Stimulated activated CD4-positive, alpha-beta T cell treated with anti-CD3 and anti-CD28 coated beads, Interleukin-15, amount 100 ng/mL, for 24 hours (primary cell): ENCODE results near the gene BTN1A1.
A peak's percentile ranks its signal among the peaks of the same experiment; 100 is the strongest.
"Not testable (repeated sequence)": the region's sequence is repeated elsewhere in the genome, so short reads cannot be mapped to it uniquely, and the experiment has no call there.

Source experiments
- DNase-seq: peaks from one replicate; pipeline ENCODE4 v3.0.0-alpha.2; 2020

The BTN1A1 gene

DNA sequence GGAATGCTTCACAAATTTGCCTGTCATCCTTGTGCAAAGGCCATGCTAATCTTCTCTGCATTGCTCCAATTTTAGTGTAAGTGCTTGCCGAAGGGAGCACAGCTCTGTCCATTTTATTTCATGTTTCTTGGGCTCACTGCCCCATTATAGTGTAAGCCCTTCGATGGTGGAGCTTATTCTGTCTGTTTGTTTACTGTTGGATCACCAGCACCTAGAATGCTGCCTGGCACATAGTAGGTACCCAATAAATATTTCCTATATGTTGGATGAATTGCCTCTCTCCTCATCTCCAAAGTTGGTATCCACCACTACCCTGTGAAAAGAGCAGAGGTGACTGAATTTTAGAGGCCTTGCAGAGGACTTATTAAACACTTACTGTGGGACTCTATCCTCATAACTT, 19.3 kb downstream of the BTN1A1 start:
- no peak for DNase-seq

DNA sequence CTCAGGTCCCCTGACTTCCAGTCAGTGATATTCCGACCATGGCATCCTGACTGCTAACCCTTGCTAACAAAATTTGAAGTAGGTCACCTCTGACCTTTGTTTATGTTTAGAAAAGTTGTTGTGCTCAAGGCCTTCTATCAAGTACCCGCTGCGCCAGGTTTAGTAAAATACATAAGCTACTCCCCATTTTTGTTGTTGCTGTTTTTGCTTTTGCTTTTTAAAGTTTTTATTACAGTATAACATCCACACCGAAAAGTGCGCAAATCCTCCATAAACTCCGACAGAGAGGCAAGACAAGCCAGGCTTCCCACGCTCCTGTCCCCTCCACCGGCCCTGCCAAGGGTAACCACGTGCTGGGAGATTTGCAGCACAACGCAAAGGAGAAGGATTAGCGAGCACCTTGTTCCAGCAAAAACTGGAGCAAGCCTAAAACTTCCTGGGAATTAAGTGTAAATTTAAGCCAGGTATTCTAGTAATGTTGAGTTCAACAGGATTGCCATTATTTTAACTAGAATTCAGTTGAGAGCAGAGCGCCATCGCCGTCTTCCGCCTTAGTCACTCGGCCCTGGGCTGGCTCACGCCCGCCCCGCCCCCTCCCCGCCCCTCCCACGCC, 20.2 kb downstream of the BTN1A1 start:
- DNase-seq: no peak

DNA sequence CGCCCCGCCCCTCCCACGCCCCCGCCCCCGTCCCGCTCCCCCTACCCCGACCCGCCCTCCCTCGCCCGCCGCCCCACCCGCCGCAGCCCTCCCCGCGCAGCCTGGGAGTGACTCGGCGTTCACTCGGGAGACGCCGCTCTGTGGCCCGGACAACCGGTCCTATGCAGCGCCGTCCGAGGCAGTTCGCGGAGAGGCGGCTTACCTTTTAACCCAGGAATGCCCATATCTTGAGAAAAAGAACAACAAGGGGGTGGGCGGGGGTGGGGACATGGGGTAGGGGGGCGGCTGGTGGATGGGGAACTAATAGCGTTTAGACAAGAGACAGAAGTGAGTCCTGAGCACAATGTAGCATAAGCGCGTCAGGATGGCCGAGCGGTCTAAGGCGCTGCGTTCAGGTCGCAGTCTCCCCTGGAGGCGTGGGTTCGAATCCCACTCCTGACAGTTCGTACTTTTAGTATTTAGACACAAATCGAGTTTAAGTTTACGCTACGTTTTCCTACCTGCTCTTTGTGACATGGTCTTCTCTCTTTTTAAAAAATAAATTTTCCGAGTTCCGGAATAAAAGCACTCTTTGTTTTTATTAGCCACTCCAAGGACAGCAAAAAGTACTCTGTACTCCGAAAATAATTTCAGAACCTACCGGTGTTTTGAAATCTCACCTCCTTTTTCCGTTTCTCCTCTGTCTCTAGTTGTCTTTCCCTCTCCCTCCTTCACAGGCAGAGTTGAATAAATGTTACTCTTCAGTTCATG, 20.9 kb downstream of the BTN1A1 start:
- peak; percentile 84 for DNase-seq

DNA sequence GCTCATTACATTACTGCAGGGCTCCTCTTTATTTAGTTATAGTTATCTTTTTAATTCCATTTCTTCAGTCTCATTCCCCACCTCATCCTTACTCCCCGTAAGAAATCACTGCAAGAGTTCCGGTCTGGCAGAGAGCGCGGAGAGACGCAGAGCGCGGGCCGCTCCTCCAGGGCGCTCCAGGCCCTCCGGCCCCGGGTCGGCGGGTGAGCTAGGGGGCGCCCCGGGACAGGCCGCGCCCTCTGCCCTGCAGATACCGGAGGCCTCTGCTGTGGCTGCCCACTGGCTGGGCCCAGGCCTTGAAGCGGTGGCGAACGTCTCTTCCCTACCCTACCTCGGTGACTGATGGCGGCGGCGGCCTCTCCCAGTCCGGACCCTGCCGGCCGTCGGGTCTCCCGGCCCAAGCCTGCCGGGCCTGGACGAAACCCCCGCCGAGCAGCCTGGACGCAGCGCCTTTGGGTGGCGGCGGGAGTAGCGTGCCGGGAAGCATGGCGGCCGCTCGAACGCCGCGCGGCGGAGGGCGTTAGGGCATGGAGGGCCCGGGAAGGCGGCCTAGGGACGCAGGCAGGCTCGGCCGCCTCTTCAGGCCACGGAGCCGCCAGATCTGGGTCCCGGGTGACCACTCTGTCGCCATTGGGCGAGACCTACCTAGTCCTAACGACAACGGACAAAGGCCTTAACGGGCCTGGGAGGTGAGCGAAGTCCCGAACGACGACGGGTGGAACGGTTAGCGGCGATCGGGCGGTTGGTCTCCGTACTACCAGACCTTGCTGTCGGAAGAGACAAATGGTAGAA, 21.7 kb downstream of the BTN1A1 start:
- peak; percentile 78 for DNase-seq

DNA sequence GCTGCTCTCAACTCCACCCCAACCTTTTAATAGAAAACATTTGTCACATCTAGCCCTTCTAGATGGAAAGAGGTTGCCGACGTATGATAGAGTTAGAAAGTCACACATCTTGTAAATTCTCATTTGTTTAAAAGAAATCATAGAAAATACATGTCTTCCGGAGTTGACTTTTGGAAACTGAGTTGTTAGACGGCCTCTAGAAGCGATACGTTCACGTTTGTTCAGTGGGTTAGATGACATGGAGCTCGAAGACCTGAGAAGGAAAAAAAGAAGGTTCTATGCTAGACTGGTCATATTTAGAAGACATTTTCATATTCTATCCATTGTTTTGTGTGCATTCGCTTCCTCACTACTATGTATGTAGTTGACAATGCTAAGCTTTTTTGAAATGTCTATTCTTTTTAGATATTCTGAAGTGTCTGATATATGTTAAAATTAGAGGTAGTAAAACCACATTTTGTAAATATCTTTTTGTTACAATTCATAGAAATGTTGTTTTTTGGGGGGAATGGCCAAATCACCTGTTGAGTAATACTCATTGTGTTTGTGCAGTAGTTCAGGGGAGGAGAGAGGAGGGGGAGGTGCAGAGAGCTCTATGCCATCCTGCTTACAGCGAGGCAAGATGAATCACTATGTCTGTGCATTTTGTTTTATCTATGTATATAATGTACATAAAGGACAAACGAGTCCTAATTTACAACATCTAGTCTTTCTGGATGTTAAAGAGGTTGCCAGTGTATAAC, 22.6 kb downstream of the BTN1A1 start:
- peak; percentile 40 for DNase-seq

DNA sequence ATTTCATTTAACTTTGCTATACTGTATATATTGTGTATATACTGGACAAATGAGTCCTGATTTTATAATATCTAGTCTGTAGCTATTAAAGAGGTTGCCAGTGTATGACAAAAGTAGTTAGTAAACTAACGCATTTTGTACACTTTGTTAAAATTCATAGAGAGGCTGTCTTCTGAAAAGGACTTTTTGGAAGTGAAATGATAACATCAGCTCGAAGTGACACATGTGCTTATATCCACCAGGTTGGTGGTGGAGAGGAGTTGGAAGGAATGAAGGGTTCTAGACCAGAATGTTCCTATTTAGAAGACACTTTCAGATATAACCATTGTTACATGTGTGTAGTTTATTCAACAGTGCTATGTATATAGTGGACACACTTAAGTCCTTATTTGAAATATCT, 24.2 kb downstream of the BTN1A1 start:
- DNase-seq: not testable (repeated sequence)

DNA sequence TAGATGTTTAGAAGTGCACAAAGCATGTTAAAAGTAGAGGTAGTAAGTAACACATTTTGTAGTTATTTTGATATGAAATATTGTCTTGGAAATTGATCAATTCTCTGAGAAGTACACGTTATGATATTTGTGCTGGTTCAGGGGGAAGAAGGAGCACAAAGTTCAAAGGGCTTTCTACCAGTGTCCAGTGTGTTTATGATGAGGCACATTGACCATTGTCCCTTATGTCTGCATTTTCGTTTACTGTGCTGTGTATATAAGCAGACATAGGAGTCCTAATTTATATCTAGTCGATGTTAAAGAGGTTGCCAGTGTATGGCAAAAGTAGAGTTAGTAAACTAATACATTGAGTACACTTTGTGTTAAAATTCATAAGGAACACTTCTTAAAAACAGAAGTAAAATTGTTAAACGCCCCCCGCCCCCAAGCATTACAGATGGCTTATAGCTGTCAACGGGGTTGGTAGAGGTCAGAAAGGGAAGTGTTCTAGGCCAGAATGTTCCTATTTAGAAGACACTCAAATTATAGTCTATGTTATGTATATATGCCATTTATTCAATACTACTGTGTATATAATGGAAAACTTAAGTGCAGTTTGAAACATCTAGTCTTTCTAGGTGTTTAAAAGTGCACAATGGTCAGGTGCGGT, 24.7 kb downstream of the BTN1A1 start:
- no peak for DNase-seq

DNA sequence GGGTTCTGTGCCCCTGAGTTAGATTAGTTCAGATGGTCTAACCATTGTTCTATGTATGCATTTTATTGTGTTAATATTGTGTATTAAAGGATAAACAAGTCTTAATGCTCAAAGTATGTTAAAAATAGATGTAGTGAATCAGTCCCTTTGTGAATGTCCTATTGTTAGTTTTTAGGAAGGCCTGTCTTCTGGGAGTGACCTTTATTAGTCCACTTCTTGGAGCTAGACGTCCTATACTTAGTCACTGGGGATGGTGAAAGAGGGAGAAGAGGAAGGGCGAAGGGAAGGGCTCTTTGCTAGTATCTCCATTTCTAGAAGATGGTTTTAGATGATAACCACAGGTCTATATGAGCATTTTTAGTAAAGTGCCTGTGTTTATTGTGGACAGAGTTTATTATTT, 25.7 kb downstream of the BTN1A1 start:
- no peak for DNase-seq

DNA sequence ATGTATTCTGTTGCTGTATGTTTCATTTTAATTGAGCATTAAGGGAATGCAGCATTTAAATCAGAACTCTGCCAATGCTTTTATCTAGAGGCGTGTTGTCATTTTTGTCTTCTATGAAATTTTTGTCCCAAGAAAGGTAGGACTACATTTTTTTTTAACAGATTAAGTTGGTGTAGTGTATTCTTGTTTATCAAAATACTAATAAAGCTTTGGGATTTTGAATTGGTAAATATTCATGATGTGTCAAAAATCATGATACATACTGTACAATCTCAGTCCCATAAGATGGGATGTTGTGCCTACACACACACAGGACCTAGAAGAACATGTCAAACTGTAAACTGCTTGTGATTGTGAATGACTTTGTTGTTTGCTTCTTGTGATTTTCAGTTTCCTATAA, 26.8 kb downstream of the BTN1A1 start:
- DNase-seq: no peak

DNA sequence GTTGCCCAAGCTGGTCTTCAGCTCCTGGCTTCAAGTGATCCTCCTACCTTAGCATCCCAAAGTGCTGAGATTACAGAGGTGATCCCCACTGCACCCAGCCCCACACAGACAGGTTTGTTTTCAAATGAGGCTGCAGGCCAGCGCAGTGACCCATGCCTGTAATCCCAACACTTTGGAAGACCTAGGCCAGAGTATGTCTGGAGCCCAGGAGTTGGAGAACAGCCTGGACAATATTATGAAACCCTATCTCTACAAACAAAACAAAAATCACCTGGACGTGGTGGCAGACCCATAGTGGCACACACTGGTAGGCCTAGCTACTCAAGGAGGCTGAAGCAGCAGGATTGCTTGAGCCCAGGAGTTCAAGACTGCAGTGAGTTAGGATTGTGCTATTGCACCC, 30.1 kb downstream of the BTN1A1 start:
- no peak for DNase-seq

DNA sequence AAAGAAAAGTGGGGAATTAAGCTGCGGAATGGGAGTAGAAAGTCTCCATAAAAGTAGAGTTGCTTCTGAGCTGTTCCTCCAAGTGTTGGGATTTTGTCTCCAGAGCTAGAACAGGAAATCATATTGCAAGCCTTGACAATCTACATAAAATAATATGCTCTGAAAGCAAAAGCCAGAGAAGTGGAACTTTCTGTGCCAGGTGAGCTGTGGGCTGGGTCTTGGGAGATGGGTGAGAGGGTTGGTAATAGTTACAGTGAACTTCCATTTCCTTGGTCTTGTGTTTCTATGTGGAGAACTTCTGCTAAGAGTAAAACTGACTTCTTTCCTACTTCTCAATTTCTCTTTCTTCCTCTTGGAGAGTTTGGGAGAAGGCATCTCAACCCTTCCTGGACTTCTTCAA, 31.8 kb downstream of the BTN1A1 start:
- no peak for DNase-seq

DNA sequence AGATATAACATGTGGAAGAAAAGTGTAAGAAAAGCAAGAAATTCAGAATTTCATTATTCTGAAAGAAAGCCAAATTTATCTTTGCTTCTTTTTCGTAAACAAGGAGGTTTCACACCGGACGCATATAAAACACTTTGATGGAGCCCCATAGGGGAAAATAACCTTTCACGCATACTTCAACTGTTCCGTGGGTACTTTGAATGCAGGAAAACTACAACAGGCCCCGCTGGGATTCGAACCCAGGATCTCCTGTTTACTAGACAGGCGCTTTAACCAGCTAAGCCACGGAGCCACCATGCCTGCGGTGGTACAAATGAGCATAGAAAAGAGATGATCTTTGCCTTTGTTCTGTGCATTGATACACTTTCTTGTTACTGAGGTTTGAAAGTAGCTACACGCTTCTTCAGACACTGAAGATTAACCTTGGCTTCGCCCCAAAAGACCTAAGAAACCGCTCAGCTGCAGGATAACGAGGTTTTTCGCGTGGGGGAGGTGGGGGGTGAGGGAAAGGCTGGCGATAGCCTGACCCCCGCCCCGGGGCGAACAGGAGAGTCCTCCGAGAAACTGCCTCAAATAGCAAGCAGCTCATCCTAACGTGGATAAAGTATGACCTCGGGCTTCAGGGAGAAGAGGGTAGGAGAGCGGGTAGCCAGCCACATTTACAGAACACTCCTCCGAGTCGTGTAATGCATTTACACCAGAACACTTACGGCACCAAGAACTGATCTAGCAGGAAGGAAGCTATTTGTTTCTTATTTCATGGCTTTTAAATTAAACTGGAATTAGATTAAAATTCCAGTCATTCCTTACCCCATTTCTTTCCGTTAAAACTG, 32.8 kb downstream of the BTN1A1 start:
- peak; percentile 94 for DNase-seq

DNA sequence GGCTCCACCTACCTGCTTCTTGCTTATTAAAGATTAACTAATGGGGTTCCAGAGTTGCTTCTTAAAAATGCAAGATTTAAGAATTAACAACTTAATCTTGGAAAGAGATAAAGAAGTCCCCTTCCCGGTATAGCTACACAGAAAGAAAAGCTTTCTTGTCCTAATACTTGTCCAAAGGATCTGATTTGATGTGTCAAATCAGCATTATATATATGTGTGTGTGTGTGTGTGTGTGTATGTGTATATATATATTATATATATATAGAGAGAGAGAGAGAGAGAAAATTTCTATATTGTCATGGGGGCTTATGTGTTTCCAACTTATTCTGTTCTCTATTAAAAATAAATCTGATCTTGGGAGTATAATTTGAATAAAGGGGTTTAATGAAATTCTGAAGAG, 33.4 kb downstream of the BTN1A1 start:
- DNase-seq: no peak

DNA sequence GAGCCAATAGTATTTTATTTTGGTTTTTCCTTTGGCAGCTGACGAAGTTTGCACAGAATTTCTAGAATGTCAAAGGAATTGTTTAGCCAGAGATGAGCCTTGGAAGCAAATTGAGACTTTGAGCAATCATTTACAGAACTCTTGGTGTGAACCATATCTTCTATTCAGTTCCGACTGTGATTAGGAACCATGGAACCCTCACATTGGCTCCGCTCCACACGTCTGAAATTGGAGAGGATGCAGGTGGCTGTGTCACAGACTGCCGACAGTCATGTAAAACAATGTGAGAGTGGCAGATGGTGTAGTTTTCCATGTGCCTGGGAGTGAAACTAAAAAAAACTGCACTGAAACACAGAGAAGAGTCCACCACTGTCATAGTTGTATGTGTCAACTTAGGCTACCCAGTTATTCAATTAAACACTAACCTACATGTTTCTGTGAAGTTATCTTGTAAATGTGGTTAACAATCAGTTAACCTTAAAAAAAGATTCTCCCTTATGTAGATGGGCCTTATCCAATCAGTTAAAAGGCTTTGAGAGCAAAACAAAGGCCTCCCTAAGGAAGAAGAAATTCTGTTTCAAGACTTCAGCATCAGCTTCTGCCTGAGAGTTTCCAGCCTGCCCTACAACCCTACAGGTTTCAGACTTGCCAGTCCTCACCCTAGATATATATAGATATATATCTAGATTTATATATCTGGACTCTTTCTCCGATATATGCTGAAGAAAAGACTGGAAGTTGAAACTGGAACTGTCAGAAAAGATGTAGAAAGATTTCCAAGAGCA, 34.8 kb downstream of the BTN1A1 start:
- DNase-seq: no peak

DNA sequence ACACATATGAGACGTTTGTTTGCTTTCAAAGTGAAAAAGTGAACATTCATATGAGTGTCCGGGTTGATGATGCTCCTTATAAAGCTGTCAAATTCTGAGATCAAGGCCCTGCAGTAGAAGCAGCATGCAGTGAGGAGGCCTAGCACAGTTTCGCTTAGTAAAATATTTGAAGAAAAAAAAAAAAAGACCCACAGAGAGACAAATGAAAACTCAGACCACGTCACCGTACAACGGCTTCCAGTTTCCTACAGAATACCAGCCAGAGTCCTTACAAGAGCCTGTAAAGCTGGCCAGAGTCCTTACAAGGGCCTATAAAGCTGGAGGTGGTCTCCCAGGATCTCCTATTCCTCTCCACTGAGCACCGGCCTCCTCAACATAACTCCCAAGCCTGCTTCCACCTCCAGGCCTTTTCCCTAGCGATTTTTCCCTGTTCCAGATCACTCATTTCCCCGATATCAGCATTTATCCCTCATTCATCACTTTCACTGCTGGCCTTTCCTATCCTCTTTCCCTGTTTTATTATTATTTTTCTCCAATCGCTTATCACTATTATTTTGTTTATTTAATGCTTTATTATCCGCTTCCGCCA, 36.6 kb downstream of the BTN1A1 start:
- peak; percentile 53 for DNase-seq

DNA sequence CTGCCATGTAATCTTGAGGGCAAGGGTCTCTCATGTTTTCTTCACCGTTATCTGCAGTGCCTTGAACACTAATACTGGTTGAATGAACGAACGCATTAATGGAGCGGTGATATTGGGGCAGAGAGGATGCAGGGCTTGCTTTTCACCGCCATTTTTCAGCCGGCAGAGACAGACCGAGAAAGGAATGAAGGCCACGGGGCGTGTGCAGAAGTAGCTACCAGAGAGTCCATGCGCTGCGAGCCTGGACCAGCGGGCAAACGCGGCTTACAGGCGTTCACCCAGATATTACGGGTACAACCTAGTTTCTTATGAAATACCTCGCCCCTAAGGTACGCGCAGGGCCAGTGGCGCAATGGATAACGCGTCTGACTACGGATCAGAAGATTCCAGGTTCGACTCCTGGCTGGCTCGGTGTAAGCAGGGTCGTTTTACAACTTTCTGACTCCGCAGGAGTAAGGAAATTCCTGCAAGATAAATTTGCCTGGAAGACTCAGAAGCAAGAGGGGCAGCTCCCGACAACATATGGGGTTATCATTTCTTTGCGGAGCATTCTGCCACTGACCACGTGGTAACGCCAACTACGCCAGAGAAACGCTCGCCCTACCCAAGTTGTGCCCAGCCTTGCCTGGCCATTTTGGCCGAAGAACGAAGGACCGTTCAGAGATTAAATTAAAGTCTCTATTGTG, 37.2 kb downstream of the BTN1A1 start:
- peak; percentile 91 for DNase-seq

DNA sequence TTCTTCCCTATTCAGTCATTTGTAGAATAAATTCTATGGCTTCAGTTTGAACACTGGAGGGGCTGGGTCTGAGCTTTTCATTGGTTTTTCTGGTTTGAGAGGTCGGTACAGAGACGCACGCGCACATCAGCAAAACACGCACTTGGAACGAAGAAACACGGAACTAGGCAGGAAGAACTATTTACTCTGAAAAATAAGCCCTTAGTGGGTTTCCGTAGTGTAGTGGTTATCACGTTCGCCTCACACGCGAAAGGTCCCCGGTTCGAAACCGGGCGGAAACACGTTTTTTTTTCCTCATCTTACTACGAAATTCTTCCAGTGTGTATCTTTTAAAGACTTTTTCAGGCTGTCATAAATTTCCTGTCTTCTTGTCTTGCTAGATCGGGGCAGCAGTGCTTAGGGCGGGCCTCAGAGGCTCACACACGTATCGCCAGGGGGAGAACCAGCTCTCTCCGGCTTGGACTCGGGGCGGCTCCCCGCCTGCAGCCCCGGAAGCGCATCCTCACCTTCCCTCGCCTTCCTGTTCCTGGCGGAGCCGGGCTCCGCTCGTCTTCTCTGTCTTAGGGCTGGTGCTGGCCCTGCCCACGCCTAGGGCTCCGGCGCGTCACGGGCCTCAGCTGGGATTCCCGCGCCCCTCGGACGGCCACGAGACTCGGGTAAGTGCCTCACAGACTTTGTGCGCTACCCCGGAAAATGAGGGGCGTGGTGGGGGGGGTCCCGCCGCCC, 37.9 kb downstream of the BTN1A1 start, which contains the start of gene HMGN4:
TSS of gene HMGN4 (plus strand) at position 521 of the 726 bp plus-strand sequence. CDS start 6,841 bp downstream, outside the sequence.
- peak; percentile 88 for DNase-seq

DNA sequence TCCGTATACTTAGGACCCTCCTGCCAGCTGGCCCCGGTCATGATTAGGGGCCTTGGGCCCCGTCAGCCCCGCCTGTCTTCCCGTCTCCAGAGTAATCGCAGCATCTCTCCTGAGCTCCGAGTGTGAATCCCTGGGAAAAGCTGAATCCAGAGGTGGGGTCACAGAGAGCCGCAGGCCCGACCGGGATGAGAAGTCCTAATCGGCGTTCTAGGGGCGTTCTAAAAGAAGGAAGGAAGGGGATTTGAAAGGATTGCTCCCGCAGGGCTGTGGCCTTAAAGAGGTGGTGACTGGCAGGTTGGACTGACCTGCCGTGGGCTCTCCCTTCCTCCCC, 38.4 kb downstream of the BTN1A1 start:
- DNase-seq: no peak

DNA sequence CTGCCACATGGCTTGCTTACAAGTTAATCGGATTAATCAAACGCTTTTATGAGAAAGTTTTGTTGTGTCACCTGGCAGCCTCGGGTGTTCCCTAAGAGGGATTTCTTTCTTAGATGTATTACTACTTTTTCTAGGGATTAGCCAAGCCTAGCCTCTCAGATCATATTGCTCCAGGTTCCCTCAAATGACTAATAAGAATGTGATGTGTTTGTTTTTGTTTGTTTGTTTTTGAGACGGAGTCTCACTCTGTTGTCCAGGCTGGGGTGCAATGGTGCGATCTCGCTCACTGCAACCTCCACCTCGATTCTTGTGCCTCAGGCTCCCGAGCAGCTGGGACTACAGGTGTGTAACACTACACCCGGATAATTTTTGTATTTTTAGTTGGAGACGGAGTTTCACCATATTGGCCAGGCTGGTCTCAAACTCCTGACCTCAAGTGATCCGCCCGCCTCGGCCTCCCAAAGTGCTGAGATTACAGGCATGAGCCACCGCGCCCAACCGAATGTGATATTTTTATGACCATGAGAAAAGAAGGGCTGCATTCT, 39.0 kb downstream of the BTN1A1 start:
- no peak for DNase-seq
